Tibial artery (tissue), 4 donors: ENCODE results near the gene FHAD1.

Experiments used
- DNase-seq, 2 donors: peaks; one replicate each; pipeline ENCODE4 v3.0.0-alpha.2; 2019
- H3K27ac ChIP-seq, 2 donors: fragments of 200-600 bp; sonication (generic) in 1 of 2; 1 replicate in 1 of 2; 2 replicates in 1 of 2; pipeline ENCODE4 v1.5.1; 2018 to 2019; ENCODE audit warnings: mild to moderate bottlenecking in 1 of 2
- H3K27me3 ChIP-seq, 2 donors: fragments of 200-600 bp; sonication (generic) in 1 of 2; one replicate each; pipeline versions ENCODE4 v1.5.1 to v1.6.0; 2016 to 2019
- H3K36me3 ChIP-seq, 3 donors: fragments of 200-600 bp; sonication (generic) in 2 of 3; one replicate each; pipeline ENCODE4 v1.5.1; 2016 to 2019; ENCODE audit warnings: mild to moderate bottlenecking in 2 of 3
- H3K4me1 ChIP-seq, 4 donors: fragments of 200-600 bp; sonication (generic) in 2 of 4; 1 replicate in 3 of 4; 2 replicates in 1 of 4; pipeline ENCODE4 v1.5.1; 2016 to 2019
- H3K4me3 ChIP-seq, 2 donors: fragments of 200-600 bp; sonication (generic) in 1 of 2; 1 replicate in 1 of 2; 2 replicates in 1 of 2; pipeline ENCODE4 v1.5.1; 2018 to 2019; ENCODE audit warnings: mild to moderate bottlenecking in 2 of 2
- H3K9me3 ChIP-seq, 3 donors: fragments of 200-600 bp; sonication (generic) in 1 of 3; one replicate each; pipeline ENCODE4 v1.5.1; 2016 to 2019
- CTCF ChIP-seq, 2 experiments: fragments of 200-600 bp in 1 of 2; fragments of 450-650 bp in 1 of 2; IDR thresholded peaks; one replicate each; pipeline ENCODE4 v1.5.1; 2017 to 2019; ENCODE audit warnings: antibody characterized with exemption in 2 of 2, mild to moderate bottlenecking in 1 of 2, moderate library complexity in 1 of 2
- intact Hi-C: fragments of 100-400 bp; cut with DNase I; formaldehyde crosslinking; loops from one replicate; pipeline ENCODE4 v1.15.0; 2023; ENCODE audit warnings: low total_unique reads

FHAD1 gene

GRCh38 chr1:15328351-15329103, 81.5 kb downstream of the FHAD1 start:
- H3K4me3 ChIP-seq: peak overlapping the region in 1 of 2 donors; percentile 10
- intact Hi-C loops: loop anchor here (5.0 kb wide), 1 partner anchor 84 kb away; no protein-coding TSS in a partner anchor

GRCh38 chr1:15329104-15329820, 82.2 kb downstream of the FHAD1 start:
- Histone ChIP-seq H3K4me3 (peak overlapping the region in 1 of 2 donors; percentile 10), H3K4me1 (peaks cover 0 to 30% (median 16%) of the 10 kb centered on the region in 4 donors), H3K27ac (no peak overlapping the region), H3K27me3 (peaks cover 0 to 21% of the 10 kb centered on the region in 2 donors), H3K9me3 (no peaks in the 10 kb centered on the region), H3K36me3 (no peaks in the 10 kb centered on the region)
- intact Hi-C loops: loop anchor here (5.0 kb wide), 1 partner anchor 83 kb away; no protein-coding TSS in a partner anchor
- DNase-seq: no peak
- TF ChIP-seq CTCF (IDR thresholded peaks at IDR 0.05): peak; percentile 27 to 42

More at GRCh38 chr1:15328351-15329103, 81.5 kb downstream of the FHAD1 start:
- H3K27ac ChIP-seq: no peak overlapping the region
- peaks cover 0 to 28% of the 10 kb centered on the region in 2 donors for H3K27me3 ChIP-seq
- TF ChIP-seq CTCF (IDR thresholded peaks at IDR 0.05): no peak
- H3K9me3 ChIP-seq: no peaks in the 10 kb centered on the region
- peaks cover 0 to 30% (median 17%) of the 10 kb centered on the region in 4 donors for H3K4me1 ChIP-seq
- H3K36me3 ChIP-seq: no peaks in the 10 kb centered on the region
- peak; percentile 60 to 73 for DNase-seq

- H3K4me1 ChIP-seq: peaks cover 0 to 30% (median 16%) of the 10 kb centered on the region in 4 donors
- DNase-seq: no peak
- intact Hi-C loops: no loop called here
- no peaks in the 10 kb centered on the region for H3K36me3 ChIP-seq
- no peaks in the 10 kb centered on the region for H3K9me3 ChIP-seq
- no peak overlapping the region for H3K27ac ChIP-seq
- peaks cover 0 to 17% of the 10 kb centered on the region in 2 donors for H3K27me3 ChIP-seq
- no peak for TF ChIP-seq CTCF (IDR thresholded peaks at IDR 0.05)
- no peak overlapping the region for H3K4me3 ChIP-seq
Measured at GRCh38 chr1:15330028-15330427, 83.0 kb downstream of the FHAD1 start.

DNA sequence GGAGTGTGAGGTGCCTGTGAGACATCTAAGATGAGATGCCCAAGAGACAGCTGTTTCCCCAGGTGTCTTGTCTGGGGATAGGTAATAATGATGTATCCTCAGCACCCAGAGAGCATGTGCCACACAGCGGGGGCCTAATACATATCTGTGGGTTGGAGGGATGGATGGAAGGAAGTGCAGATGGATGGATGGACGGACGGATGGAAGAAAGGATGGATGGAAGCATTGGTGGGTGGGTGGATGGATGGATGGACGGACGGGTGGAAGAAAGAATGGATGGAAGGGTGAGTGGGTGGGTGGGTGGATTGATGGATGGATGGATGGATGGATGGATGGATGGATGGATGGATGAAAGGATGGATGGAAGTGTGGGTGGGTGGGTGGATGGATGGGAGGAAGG, 84.2 kb downstream of the FHAD1 start:
- H3K36me3 ChIP-seq: no peaks in the 10 kb centered on the region
- TF ChIP-seq CTCF (IDR thresholded peaks at IDR 0.05): no peak
- peaks cover 0 to 5% of the 10 kb centered on the region in 2 donors for H3K27me3 ChIP-seq
- H3K4me3 ChIP-seq: no peak overlapping the region
- no peak overlapping the region for H3K27ac ChIP-seq
- intact Hi-C loops: no loop called here
- peaks cover 0 to 31% (median 16%) of the 10 kb centered on the region in 4 donors for H3K4me1 ChIP-seq
- no peaks in the 10 kb centered on the region for H3K9me3 ChIP-seq
- DNase-seq: no peak

DNA sequence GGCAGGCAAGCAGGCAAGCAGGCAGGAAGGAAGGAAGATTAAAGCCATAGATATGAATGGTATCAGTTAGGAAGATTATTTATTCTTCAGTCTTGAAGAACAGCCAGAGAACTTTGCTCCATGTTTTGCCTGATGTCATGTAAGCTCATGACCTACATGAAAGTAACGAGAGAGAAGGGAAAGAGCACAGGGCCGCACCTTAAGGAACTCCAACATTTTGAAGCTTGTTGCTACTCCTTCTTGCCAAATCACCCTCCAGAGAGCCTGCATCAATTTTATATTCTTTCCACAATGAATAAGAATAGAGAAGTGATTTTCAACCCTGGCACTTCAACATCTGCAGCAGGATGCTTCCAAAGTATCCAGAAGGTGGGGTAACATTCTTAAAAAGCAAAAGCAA, 84.7 kb downstream of the FHAD1 start:
- Histone ChIP-seq H3K4me1 (peaks cover 0 to 36% (median 19%) of the 10 kb centered on the region in 4 donors), H3K27ac (no peak overlapping the region), H3K27me3 (peaks cover 0 to under 1% of the 10 kb centered on the region in 2 donors), H3K9me3 (no peaks in the 10 kb centered on the region), H3K4me3 (no peak overlapping the region), H3K36me3 (no peaks in the 10 kb centered on the region)
- intact Hi-C loops: no loop called here
- TF ChIP-seq CTCF (IDR thresholded peaks at IDR 0.05): no peak
- DNase-seq: no peak
